Erythroblast (primary cell): ENCODE data around the gene L1CAM.

Experiments used
- GATA1 ChIP-seq: IDR thresholded peaks from 2 replicates; pipeline ENCODE4 v1.6.1; 2011; ENCODE audit warnings: low read depth, mild to moderate bottlenecking, control low read depth, low read length, moderate library complexity
- POLR2A ChIP-seq: IDR thresholded peaks from 2 replicates; pipeline ENCODE4 v1.6.1; 2011; ENCODE audit warnings: mild to moderate bottlenecking, low read length

DNA sequence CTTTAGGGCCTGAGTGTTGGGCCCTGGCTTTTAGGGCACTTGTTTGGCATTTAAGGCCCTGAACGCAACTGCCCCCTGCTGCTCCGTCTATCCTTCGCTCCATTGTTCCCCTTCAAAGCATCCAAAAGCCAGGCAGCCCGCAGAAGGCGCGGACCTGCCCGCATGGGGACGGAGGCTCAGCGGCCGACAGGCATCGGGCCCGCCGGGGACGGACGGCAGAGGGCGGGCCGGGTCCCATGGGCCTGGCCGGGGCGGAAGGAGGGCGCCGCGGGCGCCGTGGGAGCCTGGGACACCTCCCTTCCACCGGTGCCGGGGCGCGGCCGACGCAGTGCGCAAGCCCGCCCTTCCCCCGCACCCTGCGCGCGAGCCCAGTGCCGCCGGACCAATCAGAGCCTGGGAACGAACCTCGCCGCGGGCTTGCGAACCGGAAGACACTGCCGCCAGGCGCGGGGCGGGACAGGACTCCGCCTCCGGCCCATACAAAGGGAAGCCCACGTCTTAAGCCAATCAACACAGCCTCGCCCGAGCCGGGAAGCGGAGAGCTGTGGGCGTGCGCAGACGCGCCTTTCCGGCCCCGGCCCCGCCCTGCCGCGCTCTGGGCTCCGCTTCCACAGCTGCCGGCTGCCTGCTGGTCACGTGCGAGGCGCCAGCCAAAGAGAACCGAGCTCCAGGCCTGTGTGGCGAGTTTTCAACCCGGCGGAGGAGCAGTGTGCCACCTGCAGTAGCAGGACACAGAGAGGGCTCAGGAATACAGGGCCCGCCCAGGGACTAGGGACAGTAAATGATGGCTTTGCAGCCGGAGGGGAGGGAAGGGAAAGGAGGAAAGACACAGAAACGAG lies 42.2 kb upstream of the L1CAM start:
- peak; percentile 83 for TF ChIP-seq POLR2A
- no peak for TF ChIP-seq GATA1
